Activated naive CD8-positive, alpha-beta T cell treated with anti-CD3 and anti-CD28 coated beads, Interleukin-2, amount 50 U/mL, for 16 hours (primary cell): Measurements from ENCODE around the gene MMP24.

ENCODE experiments used
- DNase-seq: peaks from one replicate; pipeline ENCODE4 v3.0.0-alpha.2; 2020; ENCODE audit warnings: low read depth, low spot score

Gene MMP24

GRCh38 chr20:35293303-35294292 lies 67.1 kb downstream of the MMP24 start:
- DNase-seq = no peak

GRCh38 chr20:35294293-35294685 lies 67.8 kb downstream of the MMP24 start:
- no peak for DNase-seq

GRCh38 chr20:35295058-35295457 lies 68.6 kb downstream of the MMP24 start:
- DNase-seq = no peak

GRCh38 chr20:35295674-35296073 lies 69.2 kb downstream of the MMP24 start:
- DNase-seq = no peak

GRCh38 chr20:35296101-35296554 lies 69.6 kb downstream of the MMP24 start:
- no peak for DNase-seq

- DNase-seq = no peak
These were observed 70.7 kb downstream of the MMP24 start for GRCh38 chr20:35297155-35297554.

- no peak for DNase-seq
These were observed 71.2 kb downstream of the MMP24 start for GRCh38 chr20:35297740-35298139.

GRCh38 chr20:35298264-35298663 lies 71.8 kb downstream of the MMP24 start:
- DNase-seq = no peak

- DNase-seq = no peak
These were observed 73.3 kb downstream of the MMP24 start for GRCh38 chr20:35299780-35300179.

GRCh38 chr20:35300469-35301262 lies 74.2 kb downstream of the MMP24 start:
- no peak for DNase-seq

- no peak for DNase-seq
These were observed 74.9 kb downstream of the MMP24 start for GRCh38 chr20:35301426-35301825.

GRCh38 chr20:35302421-35303335 lies 76.2 kb downstream of the MMP24 start:
- no peak for DNase-seq

GRCh38 chr20:35303382-35303734 lies 76.9 kb downstream of the MMP24 start:
- DNase-seq = no peak

- peak; percentile 64 for DNase-seq
These were observed 77.4 kb downstream of the MMP24 start for GRCh38 chr20:35303735-35304491.

- DNase-seq = no peak
These were observed 78.5 kb downstream of the MMP24 start for GRCh38 chr20:35304956-35305355.

- DNase-seq = peak; percentile 9
These were observed 79.4 kb downstream of the MMP24 start for GRCh38 chr20:35305682-35306556.

- no peak for DNase-seq
These were observed 80.5 kb downstream of the MMP24 start for GRCh38 chr20:35306931-35307517.

- DNase-seq = no peak
These were observed 81.5 kb downstream of the MMP24 start for GRCh38 chr20:35307666-35308653.
